OCI-LY7 (cell line): ENCODE data around the gene STX16. TPM values are rescaled to one million over a fixed set of nuclear protein-coding genes. Genes with fewer than 3 reads are reported as not detected.

Source experiments
- BruUV-seq: library from RNA; stranded (reverse); fragments of 400-500 nt; replicated peaks from 2 replicates; lab custom pipeline; 2021; lab: Mats Ljungman, UMichigan
- CTCF ChIA-PET: fragments of 300-600 bp; sonication (Branson Sonifier 250); formaldehyde crosslinking; loops from one replicate; lab custom pipeline; 2022; ENCODE audit warnings: antibody characterized with exemption; ENCODE audit not compliant: unreplicated experiment; lab: Charles Lee
- POLR2A ChIA-PET: fragments of 300-600 bp; sonication (Branson Sonifier 250); formaldehyde crosslinking; loops from one replicate; lab custom pipeline; 2022; ENCODE audit warnings: antibody characterized with exemption; lab: Charles Lee
- DNase-seq: peaks from one replicate; pipeline ENCODE4 v3.0.0-alpha.2; 2015; ENCODE audit warnings: low spot score
- H2AFZ ChIP-seq: fragments of 200-600 bp; sonication (generic), shearing (Covaris generic); 2 replicates; pipeline ENCODE4 v1.6.1; 2014; ENCODE audit warnings: mild to moderate bottlenecking, antibody characterized with exemption, low read length, moderate library complexity
- H3K27ac ChIP-seq: fragments of 200-600 bp; sonication (generic); 2 replicates; pipeline ENCODE4 v1.5.1; 2014; ENCODE audit warnings: mixed run types, low read depth, mild to moderate bottlenecking, moderate library complexity, low read length, inconsistent platforms; ENCODE audit not compliant: poor library complexity, severe bottlenecking
- H3K36me3 ChIP-seq: fragments of 200-600 bp; sonication (generic); 2 replicates; pipeline ENCODE4 v1.6.1; 2014; ENCODE audit warnings: mild to moderate bottlenecking, antibody characterized with exemption, low read length, moderate library complexity, mixed read lengths; ENCODE audit not compliant: insufficient read depth
- H3K4me1 ChIP-seq: fragments of 200-600 bp; sonication (generic); 2 replicates; pipeline ENCODE4 v1.5.1; 2014; ENCODE audit warnings: mild to moderate bottlenecking, low read length; ENCODE audit not compliant: insufficient read depth, poor library complexity, severe bottlenecking
- H3K4me2 ChIP-seq: fragments of 200-600 bp; sonication (generic); 2 replicates; pipeline ENCODE4 v1.6.1; 2014; ENCODE audit warnings: mild to moderate bottlenecking, low read length
- H3K4me3 ChIP-seq: fragments of 200-600 bp; sonication (generic); 2 replicates; pipeline ENCODE4 v1.5.1; 2014; ENCODE audit warnings: mild to moderate bottlenecking, low read depth, low read length; ENCODE audit not compliant: poor library complexity, severe bottlenecking
- H3K79me2 ChIP-seq: fragments of 200-600 bp; sonication (generic); 2 replicates; pipeline ENCODE4 v1.6.1; 2016; ENCODE audit warnings: low read depth, mild to moderate bottlenecking, low read length, moderate library complexity, mixed read lengths; ENCODE audit not compliant: insufficient read depth
- H3K9me2 ChIP-seq: fragments of 200-600 bp; sonication (generic); 2 replicates; pipeline ENCODE4 v1.6.1; 2016; ENCODE audit warnings: mild to moderate bottlenecking, low read length, mixed read lengths; ENCODE audit not compliant: insufficient read depth
- H3K9me3 ChIP-seq: fragments of 200-600 bp; sonication (generic); 2 replicates; pipeline ENCODE4 v1.6.1; 2014; ENCODE audit warnings: mild to moderate bottlenecking, mixed run types, low read length, mixed read lengths
- H4K20me1 ChIP-seq: fragments of 200-600 bp; sonication (generic); 2 replicates; pipeline ENCODE4 v1.6.1; 2014; ENCODE audit warnings: mild to moderate bottlenecking, antibody characterized with exemption, low read length, moderate library complexity, mixed read lengths; ENCODE audit not compliant: insufficient read depth
- CTCF ChIP-seq: fragments of 200-600 bp; sonication (generic); conservative IDR thresholded peaks from 2 replicates; pipeline ENCODE4 v1.5.1; 2014; ENCODE audit warnings: mild to moderate bottlenecking, antibody characterized with exemption, low read length, moderate library complexity, mixed read lengths
- EZH2phosphoT487 ChIP-seq: fragments of 200-600 bp; sonication (generic); IDR thresholded peaks from 2 replicates; pipeline ENCODE4 v1.6.1; 2018; ENCODE audit warnings: low read depth, borderline replicate concordance, mild to moderate bottlenecking, mixed run types, antibody characterized with exemption, low read length, moderate library complexity, mixed read lengths
- intact Hi-C: fragments of 100-400 bp; cut with micrococcal nuclease; formaldehyde crosslinking; loops from one replicate; pipeline ENCODE4 v1.10.0; 2022; ENCODE audit not compliant: unreplicated experiment
- total RNA-seq, 2 experiments: library from RNA; depleted of rRNA in 1 of 2; stranded (reverse); fragments of >200 nt in 1 of 2; shearing (Covaris generic) in 1 of 2; gene quantifications; 2 replicates each; pipeline ENCODE4 v1.2.3, GENCODE V29; 2014 to 2022

The STX16 gene
- total RNA-seq, 2 experiments from 2014 or later: 48.2 to 89.5 TPM

DNA sequence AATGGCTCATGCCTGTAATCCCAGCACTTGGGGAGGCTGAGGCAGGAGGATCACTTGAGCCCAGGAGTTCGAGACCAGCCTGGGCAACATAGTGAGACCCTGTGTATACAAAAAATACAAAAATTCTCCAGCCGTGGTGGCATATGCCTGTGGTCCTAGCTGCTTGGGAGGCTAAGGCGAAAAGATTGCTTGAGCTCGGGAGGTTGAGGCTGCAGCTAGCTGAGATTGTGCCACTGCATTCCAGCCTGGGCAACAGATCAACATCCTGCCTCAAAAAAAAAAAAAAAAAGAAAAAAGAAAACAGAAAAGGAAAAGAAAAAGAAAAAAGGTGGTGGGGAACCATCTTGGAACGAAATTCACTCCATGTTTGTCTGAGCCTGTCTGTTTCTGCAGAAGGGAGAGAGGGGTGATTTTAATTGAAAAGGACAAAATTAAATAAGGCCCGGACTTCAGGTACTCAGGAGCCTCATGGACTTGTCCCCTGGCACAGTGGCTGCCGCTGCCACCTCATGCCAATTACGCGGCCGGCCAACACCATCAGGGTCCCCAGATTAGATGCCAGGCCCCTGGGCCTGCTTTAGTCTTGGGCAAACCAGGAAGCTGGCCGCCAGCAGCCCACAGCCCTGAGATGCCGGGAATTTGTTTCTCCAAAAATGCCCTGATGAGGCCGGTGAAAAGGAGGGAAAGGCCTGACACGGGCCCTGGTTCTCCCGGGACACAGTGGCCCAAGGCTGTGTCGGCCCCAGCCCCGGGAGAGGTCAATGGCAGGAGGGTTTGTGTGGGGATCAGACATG, 37.8 kb upstream of the STX16 start:
- Histone ChIP-seq H2AFZ (no peak overlapping the region), H3K4me1 (no peaks in the 10 kb centered on the region), H3K9me2 (no peaks in the 10 kb centered on the region), H3K4me3 (no peak overlapping the region), H3K36me3 (no peaks in the 10 kb centered on the region), H4K20me1 (no peaks in the 10 kb centered on the region), H3K79me2 (no peaks in the 10 kb centered on the region), H3K4me2 (no peak overlapping the region), H3K9me3 (no peaks in the 10 kb centered on the region), H3K27ac (no peak overlapping the region)
- ChIA-PET POLR2A (interaction anchor here (0.7 kb wide), 1 partner anchor 214 kb away, joined by 3 read pairs; no protein-coding TSS in a partner anchor), CTCF (no interaction called here)
- no peak for DNase-seq
- intact Hi-C loops: no loop called here
- BruUV-seq: no TSS peak
- no peak for TF ChIP-seq EZH2phosphoT487
- TF ChIP-seq CTCF: no peak

DNA sequence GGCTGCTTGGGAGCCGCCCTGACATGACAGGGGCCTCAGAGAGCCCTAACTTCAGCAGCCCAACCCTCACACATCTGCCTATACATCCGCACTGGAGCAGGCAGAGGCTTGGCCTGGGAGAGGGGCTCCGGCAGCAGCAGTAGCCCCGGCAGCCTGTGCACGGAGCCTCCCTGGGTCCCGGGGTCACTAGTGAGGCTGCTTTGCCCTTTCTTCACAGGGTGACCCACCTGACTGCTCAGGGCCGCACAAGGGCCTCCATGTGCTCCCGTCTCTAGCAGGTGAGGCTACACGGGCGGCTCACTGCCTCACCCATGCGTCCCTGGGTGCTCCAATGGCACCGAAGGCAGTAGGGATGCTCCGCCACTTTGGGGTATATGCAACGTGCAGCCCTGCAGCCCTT, 36.7 kb upstream of the STX16 start:
- Histone ChIP-seq H3K9me2 (no peaks in the 10 kb centered on the region), H2AFZ (no peak overlapping the region), H3K9me3 (no peaks in the 10 kb centered on the region), H4K20me1 (no peaks in the 10 kb centered on the region), H3K4me3 (no peak overlapping the region), H3K36me3 (no peaks in the 10 kb centered on the region), H3K27ac (no peak overlapping the region), H3K4me2 (no peak overlapping the region), H3K79me2 (no peaks in the 10 kb centered on the region), H3K4me1 (no peaks in the 10 kb centered on the region)
- BruUV-seq: no TSS peak
- POLR2A ChIA-PET: no interaction called here
- no peak for DNase-seq
- intact Hi-C loops: no loop called here
- CTCF ChIA-PET: no interaction called here
- no peak for TF ChIP-seq EZH2phosphoT487
- no peak for TF ChIP-seq CTCF
